GM21529 (cell line): ENCODE results near the gene AQP6.

Experiments
- ATAC-seq: cut with Tn5 transposase; IDR thresholded peaks from one replicate; pipeline ENCODE4 v1.9.1; 2021; ENCODE audit not compliant: unreplicated experiment

AQP6 gene

GRCh38 chr12:50025187-50026059, 52.7 kb downstream of the AQP6 start, which contains the start of gene RACGAP1:
Gene RACGAP1, minus strand, starts transcription at chr12:50025494. Its CDS starts 8,779 bp downstream, at chr12:50016715.
- peak; percentile 98 for ATAC-seq

GRCh38 chr12:50026691-50027090, 53.9 kb downstream of the AQP6 start:
- ATAC-seq, result no peak
